Heart left ventricle (tissue), 16 donors: ENCODE measurements around the gene SPSB3. TPM values are rescaled to one million over a fixed set of nuclear protein-coding genes. Genes with fewer than 3 reads are reported as not detected.

Experiments used
- ATAC-seq, 4 donors: fragments of 200-7000 bp; cut with Tn5 transposase; one replicate each; pipeline ENCODE4 v1.9.1; 2020 to 2022; ENCODE audit warnings: moderate library complexity in 4 of 4, mild to moderate bottlenecking in 3 of 4, moderate number of reproducible peaks in 1 of 4
- DNase-seq, 5 donors: peaks; one replicate each; pipeline ENCODE4 v3.0.0-alpha.2; 2020
- H3K27ac ChIP-seq, 12 donors: fragments of 200-600 bp; sonication (generic) in 4 of 12; one replicate each; pipeline versions ENCODE4 v1.5.0 to v1.8.0; 2016 to 2022; ENCODE audit warnings: mild to moderate bottlenecking in 2 of 12
- H3K27me3 ChIP-seq, 9 donors: fragments of 200-600 bp; sonication (generic) in 2 of 9; one replicate each; pipeline versions ENCODE4 v1.5.1 to v1.8.0; 2016 to 2022; ENCODE audit warnings: mild to moderate bottlenecking in 3 of 9
- H3K36me3 ChIP-seq, 9 donors: fragments of 200-600 bp; sonication (generic) in 2 of 9; one replicate each; pipeline versions ENCODE4 v1.5.0 to v1.8.0; 2018 to 2022; ENCODE audit warnings: mild to moderate bottlenecking in 2 of 9
- H3K4me1 ChIP-seq, 12 donors: fragments of 200-600 bp; sonication (generic) in 4 of 12; one replicate each; pipeline versions ENCODE4 v1.5.0 to v1.8.0; 2016 to 2022; ENCODE audit warnings: mild to moderate bottlenecking in 3 of 12
- H3K4me3 ChIP-seq, 12 donors: fragments of 200-600 bp; sonication (generic) in 4 of 12; one replicate each; pipeline versions ENCODE4 v1.5.0 to v1.8.0; 2017 to 2022; ENCODE audit warnings: mild to moderate bottlenecking in 9 of 12, moderate library complexity in 4 of 12
- H3K9me3 ChIP-seq, 12 donors: fragments of 200-600 bp; sonication (generic) in 4 of 12; one replicate each; pipeline versions ENCODE4 v1.5.0 to v1.8.0; 2016 to 2022; ENCODE audit warnings: mild to moderate bottlenecking in 1 of 12
- CTCF ChIP-seq, 12 donors: fragments of 200-600 bp; sonication (generic) in 4 of 12; IDR thresholded peaks; one replicate each; pipeline versions ENCODE4 v1.5.0 to v1.8.0; 2018 to 2022; ENCODE audit warnings: antibody characterized with exemption in 12 of 12, mild to moderate bottlenecking in 5 of 12
- POLR2A ChIP-seq, 2 donors: fragments of 450-650 bp; IDR thresholded peaks; one replicate each; pipeline ENCODE4 v1.6.1; 2017; ENCODE audit warnings: antibody characterized with exemption in 2 of 2, mild to moderate bottlenecking in 2 of 2, moderate library complexity in 2 of 2
- WGBS, 4 donors: extraction: QIAGEN DNeasy Blood & Tissue Kit in 2 of 4; methylation state at CpG; one replicate each; pipeline versions ENCODE4 v1.1.5 to v1.1.7; 2013 to 2018; 5-methylcytosine and 5-hydroxymethylcytosine counted together
- intact Hi-C, 10 donors: fragments of 100-400 bp; cut with DNase I; formaldehyde crosslinking; loops; one replicate each; pipeline versions ENCODE4 v1.11.1 to v1.14.2; 2022
- polyA plus RNA-seq, 2 donors: library from polyadenylated mRNA; stranded (reverse); fragments of 200-250 nt; gene quantifications; one replicate each; pipeline ENCODE4 v1.2.3, GENCODE V29; 2013
- total RNA-seq, 9 donors: library from RNA; depleted of rRNA in 2 of 9; stranded (reverse); fragments of >200 nt in 2 of 9; fragmentation: NEBNext Ultra II Directional in 3 of 9; extraction: Animal tissue kit (Norgen Biotek cat#: 25700) in 3 of 9; gene quantifications; one replicate each; pipeline versions ENCODE4 v1.1.0 to v1.2.4, GENCODE V29; 2016 to 2023
- donor health status: ischemic (EF 13 %, LVEDD 7.1; RV severe dilation, severe dysfunction).
- donor health status: healthy with polysubstance abuse.
- donor health status: DM: no; HTN: yes; CAD: no.
- donor health status: DM: no; HTN: no; CAD: no.
- donor health status: ischemic (EF 25% LVEDD 6.9; RV normal size, moderate dysfunction).
- donor health status: ischemic (EF 25% LVEDD 5.7; RV mildly dilated, moderate dysfunction).
- donor health status: healthy.
- donor health status: DM: yes; HTN: yes; CAD: no.
- donor health status: ischemic (EF 35%, LVEDD 5.7; RV mildly dilated, moderate dysfunction).
- donor health status: nonischemic (EF 11% LVEDD 7.7; RV severe dilation, severe dysfunction).
- donor health status: DM: yes; HTN: yes; CAD: no.
- donor health status: PGD.
- donor health status: ischemic (EF 29% LVEDD 5.4; RV normal size, mild dysfunction).
- donor health status: nonischemic (EF 23%, LVEDD 6.1; RV moderate dilation, normal function).

Gene SPSB3
- total and polyA plus RNA-seq, 11 donors, result 25.8 to 100 (median 32.4) TPM

GRCh38 chr16:1785846-1786170 is 3.4 kb upstream of the SPSB3 start:
- H3K4me3 ChIP-seq, result no peak overlapping the region
- DNase-seq (peak in 1 of 5 donors; percentile 24), ATAC-seq (no peak)
- no peaks in the 10 kb centered on the region for H3K27me3 ChIP-seq
- no peaks in the 10 kb centered on the region for H3K9me3 ChIP-seq
- WGBS, 4 donors, result 87 to 91% (median 87%) methylated on average over 13 to 14 of the region's 14 CpGs
- H3K36me3 ChIP-seq, result peaks cover 0 to 50% (median 35%) of the 10 kb centered on the region in 9 donors
- H3K27ac ChIP-seq, result no peak overlapping the region
- peaks cover 2 to 43% (median 20%) of the 10 kb centered on the region in 12 donors for H3K4me1 ChIP-seq
- TF ChIP-seq CTCF (IDR thresholded peaks at IDR 0.05), result no peak
- TF ChIP-seq POLR2A (IDR thresholded peaks at IDR 0.05), result no peak
- intact Hi-C loops, result no loop called here

GRCh38 chr16:1784977-1785845 is 2.8 kb upstream of the SPSB3 start:
- no peak overlapping the region for H3K27ac ChIP-seq
- peaks cover 0 to 52% (median 36%) of the 10 kb centered on the region in 9 donors for H3K36me3 ChIP-seq
- intact Hi-C loops, result loop anchor here in 1 of 10 donors (5.0 kb wide), 2 partner anchors 157 to 473 kb away; partner anchors contain the start of gene MSRB1
- no peak for TF ChIP-seq CTCF (IDR thresholded peaks at IDR 0.05)
- no peak for TF ChIP-seq POLR2A (IDR thresholded peaks at IDR 0.05)
- no peak overlapping the region for H3K4me3 ChIP-seq
- H3K9me3 ChIP-seq, result no peaks in the 10 kb centered on the region
- no peaks in the 10 kb centered on the region for H3K27me3 ChIP-seq
- DNase-seq, result peak; percentile 7 to 48 (median 24)
- H3K4me1 ChIP-seq, result peaks cover 2 to 49% (median 25%) of the 10 kb centered on the region in 12 donors
- 89 to 92% (median 90%) methylated on average over 17 to 26 of the region's 26 CpGs for WGBS, 4 donors
- ATAC-seq, result no peak

DNA sequence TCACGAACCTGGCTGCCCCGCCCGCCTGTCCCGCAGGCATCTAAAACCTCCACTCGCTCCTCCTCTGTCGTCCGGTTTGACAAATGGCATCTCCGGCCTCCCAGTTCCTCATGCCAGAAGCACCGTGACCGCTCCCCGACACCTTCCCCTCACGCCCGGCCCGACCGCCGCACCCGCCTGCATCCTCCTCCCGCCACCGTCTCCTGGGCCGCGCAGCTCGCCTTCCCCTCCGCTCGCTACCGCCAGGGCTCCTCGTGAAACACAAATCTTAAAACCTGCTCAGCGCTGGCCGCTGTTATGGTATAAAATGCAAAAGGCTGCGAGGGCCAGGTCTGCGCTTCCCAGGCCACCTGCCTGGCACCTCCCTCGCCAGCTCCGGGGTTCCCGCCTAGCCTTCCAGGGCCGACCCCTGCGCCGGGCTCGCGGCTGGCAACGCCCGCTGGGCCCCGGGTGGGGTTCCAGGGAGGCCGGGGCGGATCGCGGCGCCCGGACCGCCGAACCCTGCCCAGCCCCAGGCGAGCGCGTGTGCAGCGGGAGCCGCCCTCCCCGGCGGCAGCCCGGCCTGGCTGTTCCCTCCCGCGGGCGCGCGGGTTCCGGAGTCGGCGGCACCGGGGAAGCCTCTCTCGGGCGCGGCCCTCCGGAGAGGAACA is 488 bp downstream of the SPSB3 start:
- peaks cover 0 to 51% (median 34%) of the 10 kb centered on the region in 9 donors for H3K36me3 ChIP-seq
- H3K27ac ChIP-seq, result peak overlapping the region; percentile 6 to 94 (median 87)
- H3K4me1 ChIP-seq, result peaks cover 2 to 56% (median 28%) of the 10 kb centered on the region in 12 donors
- TF ChIP-seq POLR2A (IDR thresholded peaks at IDR 0.05) (no peak), CTCF (IDR thresholded peaks at IDR 0.05) (no peak)
- peak overlapping the region; percentile 64 to 100 (median 94) for H3K4me3 ChIP-seq
- intact Hi-C loops, result loop anchor here in 2 of 10 donors (1.0 to 5.0 kb wide), 4 partner anchors 9 to 470 kb away; partner anchors contain the start of genes HAGH (in 1 of the 2), MRPS34 (in 1 of the 2) and MSRB1 (in 1 of the 2)
- no peaks in the 10 kb centered on the region for H3K27me3 ChIP-seq
- no peaks in the 10 kb centered on the region for H3K9me3 ChIP-seq
- DNase-seq (peak in 3 of 5 donors; percentile 17 to 63 (median 45)), ATAC-seq (peak in 1 of 4 donors; percentile 12)
- 0 to 1% (median 1%) methylated on average over 33 to 70 of the region's 70 CpGs for whole genome bisulfite sequencing, 4 donors

GRCh38 chr16:1781254-1781653 is 1.1 kb downstream of the SPSB3 start:
- peak overlapping the region in 7 of 12 donors; percentile 66 to 93 (median 89) for H3K27ac ChIP-seq
- H3K4me3 ChIP-seq, result peak overlapping the region; percentile 64 to 100 (median 94)
- ATAC-seq (no peak), DNase-seq (peak in 3 of 5 donors; percentile 7 to 56 (median 23))
- TF ChIP-seq POLR2A (IDR thresholded peaks at IDR 0.05), result no peak
- no peak for TF ChIP-seq CTCF (IDR thresholded peaks at IDR 0.05)
- H3K27me3 ChIP-seq, result no peaks in the 10 kb centered on the region
- no peaks in the 10 kb centered on the region for H3K9me3 ChIP-seq
- peaks cover 2 to 56% (median 28%) of the 10 kb centered on the region in 12 donors for H3K4me1 ChIP-seq
- peaks cover 0 to 51% (median 37%) of the 10 kb centered on the region in 9 donors for H3K36me3 ChIP-seq
- 57 to 89% (median 67%) methylated on average over 7 to 20 of the region's 20 CpGs for WGBS, 4 donors
- intact Hi-C loops, result loop anchor here in 1 of 10 donors (5.0 kb wide), 2 partner anchors 161 to 469 kb away; partner anchors contain the start of gene MSRB1
